Liver (tissue), 9 donors: Measurements from ENCODE around the gene LRP4. TPM values are rescaled to one million over a fixed set of nuclear protein-coding genes. Genes with fewer than 3 reads are reported as not detected.
A peak's percentile ranks its signal among the peaks of the same experiment; 100 is the strongest.

Experiments
- DNase-seq: peaks from one replicate; pipeline ENCODE4 v3.0.0-alpha.2; 2017; ENCODE audit warnings: low spot score
- H3K27ac ChIP-seq, 2 donors: one replicate each; pipeline ENCODE4 v1.7.0; 2013; ENCODE audit warnings: inconsistent platforms in 2 of 2, low read length in 2 of 2, control low read depth in 1 of 2, low read depth in 1 of 2, mild to moderate bottlenecking in 1 of 2
- H3K27me3 ChIP-seq, 4 donors: one replicate each; pipeline versions ENCODE4 v1.6.1 to v1.7.0; 2013; ENCODE audit warnings: low read length in 3 of 4, inconsistent platforms in 1 of 4, mild to moderate bottlenecking in 1 of 4, moderate library complexity in 1 of 4; ENCODE audit not compliant: control insufficient read depth in 4 of 4, insufficient read depth in 4 of 4
- H3K36me3 ChIP-seq, 4 donors: one replicate each; pipeline versions ENCODE4 v1.6.1 to v1.7.0; 2013; ENCODE audit warnings: low read length in 3 of 4, mild to moderate bottlenecking in 3 of 4, low read depth in 1 of 4, moderate library complexity in 1 of 4; ENCODE audit not compliant: control insufficient read depth in 4 of 4, insufficient read depth in 3 of 4
- H3K4me1 ChIP-seq, 4 donors: one replicate each; pipeline versions ENCODE4 v1.6.1 to v1.7.0; 2013; ENCODE audit warnings: low read length in 3 of 4, mild to moderate bottlenecking in 3 of 4, moderate library complexity in 1 of 4; ENCODE audit not compliant: control insufficient read depth in 4 of 4, insufficient read depth in 4 of 4
- H3K4me3 ChIP-seq, 3 donors: one replicate each; pipeline versions ENCODE4 v1.6.1 to v1.7.0; 2013; ENCODE audit warnings: low read length in 3 of 3, control low read depth in 1 of 3, low read depth in 1 of 3, mild to moderate bottlenecking in 1 of 3
- H3K9ac ChIP-seq, 2 donors: one replicate each; pipeline ENCODE4 v1.7.0; 2013; ENCODE audit warnings: low read length in 2 of 2, mild to moderate bottlenecking in 2 of 2, moderate library complexity in 2 of 2, control low read depth in 1 of 2, low read depth in 1 of 2
- H3K9me3 ChIP-seq, 4 donors: one replicate each; pipeline versions ENCODE4 v1.6.1 to v1.7.0; 2013; ENCODE audit warnings: low read length in 3 of 4; ENCODE audit not compliant: control insufficient read depth in 4 of 4
- ATF3 ChIP-seq: IDR thresholded peaks from 2 replicates; pipeline ENCODE4 v1.6.1; 2016; ENCODE audit warnings: antibody characterized with exemption
- EGR1 ChIP-seq, 2 donors: IDR thresholded peaks; 2 replicates each; pipeline ENCODE4 v1.6.1; 2016 to 2018; ENCODE audit warnings: antibody characterized with exemption in 2 of 2, low read depth in 2 of 2
- FOXA1 ChIP-seq: IDR thresholded peaks from 2 replicates; pipeline ENCODE4 v1.6.1; 2016; ENCODE audit warnings: antibody characterized with exemption
- FOXA2 ChIP-seq: IDR thresholded peaks from 2 replicates; pipeline ENCODE4 v1.6.1; 2016; ENCODE audit warnings: antibody characterized with exemption
- GABPA ChIP-seq, 2 donors: IDR thresholded peaks in 1 of 2; conservative IDR thresholded peaks in 1 of 2; 2 replicates each; pipeline ENCODE4 v1.6.1; 2016; ENCODE audit warnings: antibody characterized with exemption in 2 of 2, mild to moderate bottlenecking in 1 of 2, moderate library complexity in 1 of 2
- HNF4A ChIP-seq, 2 donors: conservative IDR thresholded peaks; 2 replicates each; pipeline ENCODE4 v1.6.1; 2016; ENCODE audit warnings: antibody characterized with exemption in 2 of 2, mild to moderate bottlenecking in 2 of 2
- HNF4G ChIP-seq: IDR thresholded peaks from 2 replicates; pipeline ENCODE4 v1.6.1; 2016; ENCODE audit warnings: antibody characterized with exemption
- MAX ChIP-seq: IDR thresholded peaks from 2 replicates; pipeline ENCODE4 v1.6.1; 2016; ENCODE audit warnings: antibody characterized with exemption
- NR2F2 ChIP-seq: IDR thresholded peaks from 2 replicates; pipeline ENCODE4 v1.6.1; 2016; ENCODE audit warnings: antibody characterized with exemption
- RAD21 ChIP-seq, 2 donors: IDR thresholded peaks; 2 replicates each; pipeline ENCODE4 v1.6.1; 2016; ENCODE audit warnings: antibody characterized with exemption in 2 of 2, mild to moderate bottlenecking in 2 of 2
- REST ChIP-seq: IDR thresholded peaks from 2 replicates; pipeline ENCODE4 v1.6.1; 2016; ENCODE audit warnings: antibody characterized with exemption, mild to moderate bottlenecking
- SP1 ChIP-seq: IDR thresholded peaks from 2 replicates; pipeline ENCODE4 v1.6.1; 2018; ENCODE audit warnings: antibody characterized with exemption, mild to moderate bottlenecking
- TAF1 ChIP-seq: conservative IDR thresholded peaks from 2 replicates; pipeline ENCODE4 v1.6.1; 2016; ENCODE audit warnings: antibody characterized with exemption, mild to moderate bottlenecking
- YY1 ChIP-seq: IDR thresholded peaks from 2 replicates; pipeline ENCODE4 v1.6.1; 2016; ENCODE audit warnings: antibody characterized with exemption, mild to moderate bottlenecking
- WGBS: extraction: QIAGEN DNeasy Blood & Tissue Kit; methylation state at CpG from one replicate; pipeline ENCODE4 v1.1.7; 2013; 5-methylcytosine and 5-hydroxymethylcytosine counted together
- polyA plus RNA-seq, 2 donors: library from polyadenylated mRNA; stranded (reverse) in 1 of 2; unstranded in 1 of 2; fragments of 200-250 nt in 1 of 2; fragments of >200 nt in 1 of 2; fragmentation: Nextera tagmentation in 1 of 2; extraction: Ambion mirVana in 1 of 2; gene quantifications; one replicate each; pipeline versions ENCODE4 v1.2.1 to v1.2.3, GENCODE V29; 2013 to 2015
- total RNA-seq, 2 donors: library from RNA; depleted of rRNA; stranded (reverse); fragments of >200 nt; gene quantifications; one replicate each; pipeline ENCODE4 v1.2.3, GENCODE V29; 2014
- TF ChIP-seq, protein P1 (sequence below): IDR thresholded peaks from 2 replicates; pipeline ENCODE4 v1.6.1; 2016; ENCODE audit warnings: antibody characterized with exemption
- TF ChIP-seq, protein P2 (sequence below): fragments of 150-350 bp; IDR thresholded peaks from 2 replicates; pipeline ENCODE4 v1.5.1; 2017; ENCODE audit warnings: improper control_type of control experiment, low read depth, low read length; ENCODE audit not compliant: missing input control
- donor health status: healthy.
- donor health status: healthy.
- donor health status: healthy.
- donor health status: healthy.
- donor health status: healthy.

The LRP4 gene
- total and polyA plus RNA-seq, 4 donors = 0.50 to 3.1 (median 0.90) TPM

DNA sequence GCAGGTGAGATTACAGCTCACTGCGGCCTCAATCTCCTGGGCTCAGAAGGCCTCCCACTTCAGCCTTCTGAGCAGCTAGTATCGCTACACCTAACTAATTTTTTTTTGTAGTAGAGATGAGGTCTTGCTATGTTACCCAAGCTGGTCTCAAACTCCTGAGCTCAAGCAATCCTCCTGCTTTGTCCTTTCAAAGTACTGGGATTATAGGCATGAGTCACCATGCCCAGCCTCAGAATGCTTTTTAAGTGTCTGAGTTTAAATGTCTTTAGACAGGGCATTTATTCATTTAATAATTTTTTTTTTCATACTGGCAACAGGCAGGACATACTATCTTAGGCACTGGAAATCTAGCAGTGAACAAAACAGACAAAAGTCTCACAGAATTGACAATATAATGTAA, 27.7 kb downstream of the LRP4 start:
- DNase-seq = no peak
- Histone ChIP-seq H3K9me3 (no peaks in the 10 kb centered on the region), H3K27ac (no peak overlapping the region), H3K36me3 (peaks cover 0 to 2% (median 0%) of the 10 kb centered on the region in 4 donors), H3K4me1 (peaks cover 0 to 2% (median 2%) of the 10 kb centered on the region in 4 donors), H3K9ac (no peak overlapping the region), H3K4me3 (no peak overlapping the region), H3K27me3 (no peaks in the 10 kb centered on the region)
- TF ChIP-seq, protein P1, sequence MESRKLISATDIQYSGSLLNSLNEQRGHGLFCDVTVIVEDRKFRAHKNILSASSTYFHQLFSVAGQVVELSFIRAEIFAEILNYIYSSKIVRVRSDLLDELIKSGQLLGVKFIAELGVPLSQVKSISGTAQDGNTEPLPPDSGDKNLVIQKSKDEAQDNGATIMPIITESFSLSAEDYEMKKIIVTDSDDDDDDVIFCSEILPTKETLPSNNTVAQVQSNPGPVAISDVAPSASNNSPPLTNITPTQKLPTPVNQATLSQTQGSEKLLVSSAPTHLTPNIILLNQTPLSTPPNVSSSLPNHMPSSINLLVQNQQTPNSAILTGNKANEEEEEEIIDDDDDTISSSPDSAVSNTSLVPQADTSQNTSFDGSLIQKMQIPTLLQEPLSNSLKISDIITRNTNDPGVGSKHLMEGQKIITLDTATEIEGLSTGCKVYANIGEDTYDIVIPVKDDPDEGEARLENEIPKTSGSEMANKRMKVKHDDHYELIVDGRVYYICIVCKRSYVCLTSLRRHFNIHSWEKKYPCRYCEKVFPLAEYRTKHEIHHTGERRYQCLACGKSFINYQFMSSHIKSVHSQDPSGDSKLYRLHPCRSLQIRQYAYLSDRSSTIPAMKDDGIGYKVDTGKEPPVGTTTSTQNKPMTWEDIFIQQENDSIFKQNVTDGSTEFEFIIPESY = no peak
- TF ChIP-seq HNF4G (no peak), FOXA2 (no peak), TAF1 (no peak), RAD21 (IDR thresholded peaks at IDR 0.05) (no peak), REST (no peak), MAX (no peak), ATF3 (no peak), GABPA (IDR thresholded peaks at IDR 0.05 in 1 of 2, conservative IDR thresholded peaks at IDR 0.05 in 1 of 2) (no peak), HNF4A (conservative IDR thresholded peaks at IDR 0.05) (no peak), EGR1 (IDR thresholded peaks at IDR 0.05; ENCODE audit: low read depth in 2 of 2) (no peak), YY1 (no peak), NR2F2 (no peak), FOXA1 (no peak), SP1 (no peak)
- whole genome bisulfite sequencing = 96% methylated on average over 2 of the region's 2 CpGs

DNA sequence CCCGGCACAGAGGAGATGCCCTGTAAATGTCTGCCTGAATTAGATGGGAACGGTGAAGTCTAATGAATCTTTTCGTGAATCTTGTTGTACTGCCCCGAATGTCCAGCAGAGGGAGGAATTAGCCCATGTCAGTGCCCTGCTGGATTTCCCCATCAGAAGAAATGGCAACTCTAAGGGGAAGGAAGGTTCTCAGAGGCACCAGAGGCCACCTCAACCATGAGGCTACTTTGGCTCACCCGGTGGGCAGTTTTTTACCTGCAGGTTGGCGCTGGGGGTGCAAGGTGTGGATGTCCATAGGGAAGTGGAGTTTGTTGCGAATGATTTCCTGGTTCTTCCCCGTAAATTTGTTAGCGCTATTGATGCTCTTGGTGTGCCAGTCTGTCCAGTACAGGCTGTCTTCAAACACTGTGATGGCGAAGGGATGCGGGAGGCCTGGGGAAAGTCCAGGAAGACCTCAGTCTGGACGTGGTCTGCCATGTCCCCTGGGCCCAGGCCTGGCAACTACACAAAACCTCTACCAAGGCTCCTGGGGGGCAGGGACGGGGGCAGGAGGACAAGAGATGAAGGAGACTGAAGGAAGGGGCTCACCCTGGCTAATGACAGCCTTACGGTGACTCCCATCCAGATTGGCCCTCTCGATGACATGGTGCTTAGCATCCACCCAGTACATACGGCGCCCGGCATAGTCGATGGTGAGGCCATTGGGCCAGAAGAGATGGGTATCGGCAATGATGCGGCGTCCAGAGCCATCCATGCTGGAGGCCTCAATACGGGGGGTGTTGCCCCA, 28.5 kb downstream of the LRP4 start:
- Histone ChIP-seq H3K4me3 (no peak overlapping the region), H3K36me3 (peaks cover 0 to 2% (median 0%) of the 10 kb centered on the region in 4 donors), H3K9ac (no peak overlapping the region), H3K4me1 (no peaks in the 10 kb centered on the region), H3K27ac (no peak overlapping the region), H3K27me3 (no peaks in the 10 kb centered on the region), H3K9me3 (no peaks in the 10 kb centered on the region)
- TF ChIP-seq RAD21 (IDR thresholded peaks at IDR 0.05) (peak; percentile 99), EGR1 (IDR thresholded peaks at IDR 0.05; ENCODE audit: low read depth in 2 of 2) (no peak)
- TF ChIP-seq, protein P2, sequence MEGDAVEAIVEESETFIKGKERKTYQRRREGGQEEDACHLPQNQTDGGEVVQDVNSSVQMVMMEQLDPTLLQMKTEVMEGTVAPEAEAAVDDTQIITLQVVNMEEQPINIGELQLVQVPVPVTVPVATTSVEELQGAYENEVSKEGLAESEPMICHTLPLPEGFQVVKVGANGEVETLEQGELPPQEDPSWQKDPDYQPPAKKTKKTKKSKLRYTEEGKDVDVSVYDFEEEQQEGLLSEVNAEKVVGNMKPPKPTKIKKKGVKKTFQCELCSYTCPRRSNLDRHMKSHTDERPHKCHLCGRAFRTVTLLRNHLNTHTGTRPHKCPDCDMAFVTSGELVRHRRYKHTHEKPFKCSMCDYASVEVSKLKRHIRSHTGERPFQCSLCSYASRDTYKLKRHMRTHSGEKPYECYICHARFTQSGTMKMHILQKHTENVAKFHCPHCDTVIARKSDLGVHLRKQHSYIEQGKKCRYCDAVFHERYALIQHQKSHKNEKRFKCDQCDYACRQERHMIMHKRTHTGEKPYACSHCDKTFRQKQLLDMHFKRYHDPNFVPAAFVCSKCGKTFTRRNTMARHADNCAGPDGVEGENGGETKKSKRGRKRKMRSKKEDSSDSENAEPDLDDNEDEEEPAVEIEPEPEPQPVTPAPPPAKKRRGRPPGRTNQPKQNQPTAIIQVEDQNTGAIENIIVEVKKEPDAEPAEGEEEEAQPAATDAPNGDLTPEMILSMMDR = peak; percentile 96
- 63% methylated on average over 23 of the region's 23 CpGs for WGBS
- DNase-seq = peak; percentile 79
